Panc1 (cell line): ENCODE results near the gene NSMCE1.

Experiments used
- CTCF ChIP-seq: fragments of 450-650 bp; IDR thresholded peaks from 2 replicates; pipeline ENCODE4 v1.5.1; 2017; ENCODE audit warnings: mild to moderate bottlenecking
- POLR2AphosphoS5 ChIP-seq: IDR thresholded peaks from 2 replicates; pipeline ENCODE4 v1.6.1; 2012; ENCODE audit warnings: mild to moderate bottlenecking, low read depth, low read length, moderate library complexity
- REST ChIP-seq, 2 experiments: IDR thresholded peaks; 2 replicates each; pipeline ENCODE4 v1.6.1; 2011 to 2012; ENCODE audit warnings: low read depth in 2 of 2, control low read depth in 1 of 2, low read length in 1 of 2, mild to moderate bottlenecking in 1 of 2, moderate library complexity in 1 of 2; ENCODE audit not compliant: insufficient read depth in 1 of 2
- SIN3A ChIP-seq: IDR thresholded peaks from 2 replicates; pipeline ENCODE4 v1.6.1; 2012; ENCODE audit warnings: low read depth, mild to moderate bottlenecking, low read length, moderate library complexity, borderline replicate concordance; ENCODE audit not compliant: insufficient read depth

- TF ChIP-seq CTCF (no peak), POLR2AphosphoS5 (no peak), REST (IDR thresholded peaks at IDR 0.05; ENCODE audit: insufficient read depth in 1 of 2, low read depth in 2 of 2, low read length in 1 of 2) (no peak), SIN3A (no peak)
Observed at GRCh38 chr16:27269300-27270150, 953 bp upstream of the NSMCE1 start.
